Activated gamma-delta T cell (primary cell): ENCODE results near the gene HES5.

ENCODE experiments used
- DNase-seq: peaks from one replicate; lab custom pipeline; 2025; lab: John Stamatoyannopoulos, UW

The HES5 gene

GRCh38 chr1:2499986-2500596, 30.0 kb downstream of the HES5 start:
- no peak for DNase-seq

- DNase-seq = no peak
These were observed 30.8 kb downstream of the HES5 start for GRCh38 chr1:2499260-2499659.

- DNase-seq = no peak
These were observed 31.4 kb downstream of the HES5 start for GRCh38 chr1:2498648-2499047.

- DNase-seq = no peak
These were observed 32.2 kb downstream of the HES5 start for GRCh38 chr1:2497891-2498290.

GRCh38 chr1:2496746-2497145, 33.3 kb downstream of the HES5 start:
- DNase-seq = no peak

- peak; percentile 36 for DNase-seq
These were observed 33.9 kb downstream of the HES5 start for GRCh38 chr1:2496087-2496622.

GRCh38 chr1:2495546-2495945, 34.5 kb downstream of the HES5 start:
- DNase-seq = no peak

GRCh38 chr1:2495026-2495425, 35.0 kb downstream of the HES5 start:
- DNase-seq = no peak

GRCh38 chr1:2494323-2494693, 35.8 kb downstream of the HES5 start:
- DNase-seq = no peak

GRCh38 chr1:2493691-2494322, 36.3 kb downstream of the HES5 start:
- DNase-seq = no peak

- no peak for DNase-seq
These were observed 36.8 kb downstream of the HES5 start for GRCh38 chr1:2493218-2493617.

GRCh38 chr1:2492091-2492490, 38.0 kb downstream of the HES5 start:
- no peak for DNase-seq

GRCh38 chr1:2489615-2490014, 40.4 kb downstream of the HES5 start:
- no peak for DNase-seq

- no peak for DNase-seq
These were observed 41.4 kb downstream of the HES5 start for GRCh38 chr1:2488688-2489087.

- no peak for DNase-seq
These were observed 43.5 kb downstream of the HES5 start for GRCh38 chr1:2486558-2486957.

- DNase-seq = no peak
These were observed 44.0 kb downstream of the HES5 start for GRCh38 chr1:2486041-2486440.

- DNase-seq = no peak
These were observed 46.1 kb downstream of the HES5 start for GRCh38 chr1:2483970-2484369.

- DNase-seq = no peak
These were observed 47.0 kb downstream of the HES5 start for GRCh38 chr1:2483026-2483425.

- DNase-seq = no peak
These were observed 47.5 kb downstream of the HES5 start for GRCh38 chr1:2482588-2482987.

- no peak for DNase-seq
These were observed 48.2 kb downstream of the HES5 start for GRCh38 chr1:2481885-2482284.

GRCh38 chr1:2480986-2481364, 49.1 kb downstream of the HES5 start:
- no peak for DNase-seq

- DNase-seq = no peak
These were observed 49.7 kb downstream of the HES5 start for GRCh38 chr1:2480236-2480985.

- no peak for DNase-seq
These were observed 50.4 kb downstream of the HES5 start for GRCh38 chr1:2479618-2480017.
